ENCODE results near the gene PCGF3.
"Not testable (repeated sequence)": the region's sequence is repeated elsewhere in the genome, so short reads cannot be mapped to it uniquely, and the experiment has no call there.

PCGF3 gene

GRCh38 chr4:779555-779954 is 73.9 kb downstream of the PCGF3 start:
- no peak for DNase-seq (ENCODE audit: low read depth)
- no peak for TF ChIP-seq CTCF (IDR thresholded peaks at IDR 0.05; ENCODE audit: low read depth, low read length, missing control alignments)
- H3K4me3 ChIP-seq (ENCODE audit: low read depth, low read length) = no peak overlapping the region
- in situ Hi-C loops (cut with HindIII; ENCODE audit: low sequenced_read_pairs) = no loop called here

- in situ Hi-C loops (cut with HindIII; ENCODE audit: low sequenced_read_pairs) = not testable (repeated sequence)
- peak overlapping the region; percentile 99 for H3K4me3 ChIP-seq (ENCODE audit: low read depth, low read length)
These were observed 74.6 kb downstream of the PCGF3 start for GRCh38 chr4:780255-780654.

GRCh38 chr4:780716-781492 is 75.3 kb downstream of the PCGF3 start:
- peak overlapping the region; percentile 99 for H3K4me3 ChIP-seq (ENCODE audit: low read depth, low read length)
- in situ Hi-C loops (cut with HindIII; ENCODE audit: low sequenced_read_pairs) = no loop called here
- TF ChIP-seq CTCF (IDR thresholded peaks at IDR 0.05; ENCODE audit: low read depth, low read length, missing control alignments) = no peak
- no peak for DNase-seq (ENCODE audit: low read depth)

More at GRCh38 chr4:780255-780654, 74.6 kb downstream of the PCGF3 start:
- not testable (repeated sequence) for DNase-seq (ENCODE audit: low read depth)

- TF ChIP-seq CTCF (IDR thresholded peaks at IDR 0.05; ENCODE audit: low read depth, low read length, missing control alignments) = no peak
- peak; percentile 98 for DNase-seq (ENCODE audit: low read depth)
- H3K4me3 ChIP-seq (ENCODE audit: low read depth, low read length) = peak overlapping the region; percentile 99
- in situ Hi-C loops (cut with HindIII; ENCODE audit: low sequenced_read_pairs) = no loop called here
These were observed 76.0 kb downstream of the PCGF3 start for GRCh38 chr4:781493-782216.

GRCh38 chr4:784401-785331 is 79.0 kb downstream of the PCGF3 start:
- no peak for TF ChIP-seq CTCF (IDR thresholded peaks at IDR 0.05; ENCODE audit: low read depth, low read length, missing control alignments)
- in situ Hi-C loops (cut with HindIII; ENCODE audit: low sequenced_read_pairs) = no loop called here
- H3K4me3 ChIP-seq (ENCODE audit: low read depth, low read length) = no peak overlapping the region
- no peak for DNase-seq (ENCODE audit: low read depth)

GRCh38 chr4:785332-786073 is 79.9 kb downstream of the PCGF3 start:
- DNase-seq (ENCODE audit: low read depth) = no peak
- in situ Hi-C loops (cut with HindIII; ENCODE audit: low sequenced_read_pairs) = no loop called here
- TF ChIP-seq CTCF (IDR thresholded peaks at IDR 0.05; ENCODE audit: low read depth, low read length, missing control alignments) = no peak
- no peak overlapping the region for H3K4me3 ChIP-seq (ENCODE audit: low read depth, low read length)

Data from astrocyte of the cerebellum (primary cell).